K562 (cell line): ENCODE results near the gene FAM72C.
"Not testable (repeated sequence)": the region's sequence is repeated elsewhere in the genome, so short reads cannot be mapped to it uniquely, and the experiment has no call there.

Source experiments
- CBX3 ChIP-seq, 2 experiments: IDR thresholded peaks; 1 replicate in 1 of 2; 2 replicates in 1 of 2; pipeline ENCODE4 v1.6.1; 2012; ENCODE audit warnings: inconsistent platforms in 2 of 2, low read length in 2 of 2, borderline replicate concordance in 1 of 2, control low read depth in 1 of 2
- POLR2AphosphoS5 ChIP-seq: IDR thresholded peaks from 2 replicates; pipeline ENCODE4 v1.6.1; 2011; ENCODE audit warnings: mild to moderate bottlenecking, low read depth, low read length, moderate library complexity; ENCODE audit not compliant: control insufficient read depth, insufficient read depth

GRCh38 chr1:143952913-143953312 lies 18.9 kb downstream of the FAM72C start:
- TF ChIP-seq POLR2AphosphoS5; CBX3 (IDR thresholded peaks at IDR 0.05; ENCODE audit: borderline replicate concordance in 1 of 2, low read length in 2 of 2): not testable (repeated sequence)
